Fibroblast of skin of left quadriceps (primary cell): Measurements from ENCODE around the gene SRGAP2B.
"Not testable (repeated sequence)": the region's sequence is repeated elsewhere in the genome, so short reads cannot be mapped to it uniquely, and the experiment has no call there.

Experiments used
- DNase-seq, 2 experiments: peaks; one replicate each; pipeline ENCODE4 v3.0.0-alpha.2; 2013; ENCODE audit warnings: low read depth in 2 of 2

SRGAP2B gene

GRCh38 chr1:145095284-145096057, at the start of gene SRGAP2B, which contains the start of gene FAM72D:
Gene SRGAP2B (minus strand): TSS chr1:145095328. CDS start chr1:145092901, 2,427 bp downstream.
Gene FAM72D (plus strand): TSS chr1:145095974. CDS start chr1:145096848, 874 bp downstream.
- not testable (repeated sequence) for DNase-seq

GRCh38 chr1:145144264-145144913, 49.3 kb upstream of the SRGAP2B start:
- DNase-seq, result not testable (repeated sequence)

GRCh38 chr1:145140549-145140948, 45.4 kb upstream of the SRGAP2B start:
- not testable (repeated sequence) for DNase-seq

GRCh38 chr1:145134476-145134875, 39.3 kb upstream of the SRGAP2B start:
- DNase-seq, result not testable (repeated sequence)

- DNase-seq, result not testable (repeated sequence)
Measured at GRCh38 chr1:145128697-145129469, 33.8 kb upstream of the SRGAP2B start.

- not testable (repeated sequence) for DNase-seq
Measured at GRCh38 chr1:145127144-145127543, 32.0 kb upstream of the SRGAP2B start.

GRCh38 chr1:145125112-145125511, 30.0 kb upstream of the SRGAP2B start:
- DNase-seq, result not testable (repeated sequence)

GRCh38 chr1:145123992-145124641, 29.0 kb upstream of the SRGAP2B start:
- not testable (repeated sequence) for DNase-seq

GRCh38 chr1:145123062-145123395, 27.9 kb upstream of the SRGAP2B start:
- not testable (repeated sequence) for DNase-seq

- not testable (repeated sequence) for DNase-seq
Measured at GRCh38 chr1:145122344-145123061, 27.4 kb upstream of the SRGAP2B start.

- DNase-seq, result not testable (repeated sequence)
Measured at GRCh38 chr1:145119842-145120241, 24.7 kb upstream of the SRGAP2B start.

GRCh38 chr1:145115587-145116493, 20.7 kb upstream of the SRGAP2B start:
- not testable (repeated sequence) for DNase-seq

- DNase-seq, result not testable (repeated sequence)
Measured at GRCh38 chr1:145114560-145115057, 19.5 kb upstream of the SRGAP2B start.

GRCh38 chr1:145112703-145113102, 17.6 kb upstream of the SRGAP2B start:
- not testable (repeated sequence) for DNase-seq

GRCh38 chr1:145111674-145112073, 16.5 kb upstream of the SRGAP2B start:
- DNase-seq, result not testable (repeated sequence)

- not testable (repeated sequence) for DNase-seq
Measured at GRCh38 chr1:145103294-145103693, 8.2 kb upstream of the SRGAP2B start.

- DNase-seq, result not testable (repeated sequence)
Measured at GRCh38 chr1:145101725-145102124, 6.6 kb upstream of the SRGAP2B start.

- not testable (repeated sequence) for DNase-seq
Measured at GRCh38 chr1:145094655-145095211, 395 bp downstream of the SRGAP2B start.

GRCh38 chr1:145093517-145094149, 1.5 kb downstream of the SRGAP2B start:
- not testable (repeated sequence) for DNase-seq
